ENCODE measurements around the gene PDZD8.
"Not testable (repeated sequence)": the region's sequence is repeated elsewhere in the genome, so short reads cannot be mapped to it uniquely, and the experiment has no call there.

Gene PDZD8

DNA sequence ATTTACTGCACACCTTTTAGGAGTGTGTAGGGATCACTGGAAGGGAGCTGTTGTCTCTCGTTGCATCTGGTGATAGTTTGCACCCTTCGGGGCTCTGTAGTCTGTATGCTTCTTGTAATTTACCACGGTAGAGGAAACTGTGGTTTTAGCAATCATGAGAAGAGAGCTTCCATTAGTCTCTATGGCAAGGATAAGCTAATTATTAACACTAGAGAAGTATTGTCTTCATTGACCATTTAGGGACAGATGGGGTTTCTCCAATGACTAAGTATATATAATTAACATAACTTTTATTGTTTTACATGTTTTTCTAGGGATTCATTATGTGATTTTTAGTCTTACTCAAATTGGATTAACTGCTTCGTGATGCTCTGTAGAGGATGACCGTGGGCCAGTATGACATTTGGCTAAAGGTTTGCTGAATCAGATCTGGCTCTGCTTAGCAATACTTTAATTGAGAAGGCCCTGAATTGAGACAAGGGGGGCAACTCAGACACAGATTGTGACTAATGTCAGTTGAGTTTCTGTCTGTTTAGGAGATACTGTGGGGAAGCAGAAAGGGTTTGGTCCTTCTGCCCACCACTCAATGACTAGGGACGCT is 125.6 kb downstream of the PDZD8 start:
- DNase-seq, result no peak

DNA sequence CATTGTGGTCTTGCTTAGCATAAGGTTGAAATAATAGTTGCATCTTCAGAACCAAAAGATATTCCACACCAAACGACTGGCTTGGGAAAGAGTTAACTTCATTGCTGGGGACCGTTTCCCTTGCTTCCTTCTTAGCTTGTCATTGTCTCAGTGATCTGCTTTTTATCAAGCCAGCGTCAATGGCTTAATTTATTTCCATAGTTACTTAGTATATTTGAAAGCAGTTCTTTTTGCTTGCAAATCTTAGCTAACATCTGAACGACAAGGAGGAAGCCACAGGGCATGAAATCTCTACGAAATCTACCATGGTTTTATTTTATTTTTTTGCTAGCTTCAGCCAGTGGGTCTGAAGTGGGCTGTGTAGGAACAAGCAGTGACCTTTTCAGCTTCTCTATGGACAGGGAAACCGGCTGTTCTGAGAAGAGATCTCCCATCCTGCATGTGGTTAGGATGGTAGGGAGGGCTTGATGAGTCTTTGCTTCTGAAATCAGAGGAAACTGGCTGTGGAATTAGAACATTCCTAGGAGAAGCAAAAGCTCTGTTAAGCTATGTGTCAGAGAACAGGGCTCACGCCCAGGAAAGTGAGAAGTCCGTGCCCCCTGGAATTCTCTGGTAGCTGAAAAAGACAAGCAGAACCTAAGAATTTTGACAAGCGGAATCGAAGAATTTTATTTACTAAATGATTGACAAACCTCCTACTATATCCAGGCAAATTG is 126.3 kb downstream of the PDZD8 start:
- no peak for DNase-seq

DNA sequence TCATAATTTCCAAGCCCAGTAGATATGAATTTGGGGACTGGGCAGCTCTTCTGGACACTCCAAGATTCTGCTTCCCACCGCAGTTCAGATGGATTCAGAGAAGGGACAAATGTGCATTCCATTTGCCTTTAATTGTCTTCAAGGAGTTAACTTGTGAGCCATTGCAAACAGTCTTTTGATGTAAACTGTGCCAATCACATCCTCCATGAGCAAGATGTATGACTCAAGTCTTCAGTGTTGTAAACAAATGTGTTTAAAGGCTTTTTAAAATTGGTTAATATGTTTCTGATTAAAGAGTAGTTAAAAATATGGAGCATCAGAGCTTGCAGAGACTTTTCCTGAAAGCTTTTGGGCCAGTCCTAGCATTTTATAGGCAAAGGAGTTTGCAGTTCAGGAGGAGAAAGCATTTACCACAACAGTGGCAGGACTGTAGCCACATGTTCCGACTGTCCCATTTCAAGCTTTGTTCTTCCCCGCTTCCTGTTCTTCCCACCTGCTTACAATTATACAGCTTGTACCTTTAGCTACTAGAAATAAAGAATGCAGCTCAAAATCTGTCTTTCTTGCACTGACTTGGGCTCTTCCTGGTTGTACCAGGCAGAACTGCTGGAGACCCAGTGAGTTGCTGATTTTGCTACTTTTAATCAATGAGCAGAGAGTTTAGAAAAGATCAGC is 128.1 kb downstream of the PDZD8 start:
- no peak for DNase-seq

DNA sequence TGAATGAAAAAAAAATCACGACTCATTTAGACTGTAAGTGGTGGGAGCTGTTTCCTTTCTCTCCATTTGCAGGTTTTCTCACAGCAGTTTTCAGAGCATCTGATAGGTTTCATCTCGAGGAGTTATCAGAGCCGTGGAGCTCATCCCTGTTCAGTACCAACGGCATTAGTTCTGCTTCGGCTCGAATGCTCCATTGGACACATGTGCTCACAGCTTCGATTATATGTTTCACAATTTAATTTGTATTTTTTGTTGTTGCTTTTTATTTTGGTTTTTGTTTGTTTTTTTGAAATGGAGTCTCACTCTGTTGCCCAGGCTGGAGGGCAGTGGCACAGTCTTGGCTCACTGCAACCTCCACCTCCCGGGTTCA is 132.8 kb downstream of the PDZD8 start:
- no peak for DNase-seq

DNA sequence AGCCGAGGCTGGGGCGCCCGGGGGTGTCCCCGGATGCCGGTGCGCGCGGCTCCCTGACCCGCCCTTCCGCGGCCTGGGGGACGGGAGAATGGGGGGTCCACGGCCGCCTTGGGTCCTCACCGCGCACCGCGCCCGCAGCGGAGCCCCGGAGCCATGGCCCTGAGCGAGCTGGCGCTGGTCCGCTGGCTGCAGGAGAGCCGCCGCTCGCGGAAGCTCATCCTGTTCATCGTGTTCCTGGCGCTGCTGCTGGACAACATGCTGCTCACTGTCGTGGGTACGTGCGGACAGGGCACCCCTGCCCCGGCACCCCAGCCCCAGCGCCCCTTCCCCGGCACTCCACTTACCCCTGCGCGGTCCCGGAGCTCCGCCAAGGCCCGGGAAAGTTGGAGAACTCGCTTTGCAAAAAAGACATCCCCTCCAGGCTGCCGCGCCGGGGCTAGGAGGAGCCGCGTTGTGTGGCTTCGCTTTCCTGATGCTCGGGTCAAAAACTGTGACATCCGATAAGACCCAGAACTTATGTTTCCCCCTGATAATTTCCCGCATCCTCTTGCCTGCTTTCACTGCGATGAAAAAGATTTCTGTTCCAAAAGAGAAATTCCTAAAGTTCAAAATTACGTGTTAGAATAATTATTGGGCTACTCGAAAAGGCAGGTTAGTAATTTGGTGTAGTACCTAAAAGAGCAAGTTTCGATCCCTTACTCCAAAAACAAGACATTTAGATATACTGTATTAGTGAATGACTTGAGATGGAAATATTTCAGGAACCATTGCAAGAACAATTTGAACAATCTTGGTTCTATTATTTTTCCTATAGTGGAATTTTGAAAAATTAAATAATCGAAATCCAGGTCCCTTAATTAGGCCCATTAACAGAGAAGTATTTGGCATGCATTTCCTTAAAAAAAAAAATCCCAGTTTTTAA is 133.4 kb downstream of the PDZD8 start:
- DNase-seq, result no peak

DNA sequence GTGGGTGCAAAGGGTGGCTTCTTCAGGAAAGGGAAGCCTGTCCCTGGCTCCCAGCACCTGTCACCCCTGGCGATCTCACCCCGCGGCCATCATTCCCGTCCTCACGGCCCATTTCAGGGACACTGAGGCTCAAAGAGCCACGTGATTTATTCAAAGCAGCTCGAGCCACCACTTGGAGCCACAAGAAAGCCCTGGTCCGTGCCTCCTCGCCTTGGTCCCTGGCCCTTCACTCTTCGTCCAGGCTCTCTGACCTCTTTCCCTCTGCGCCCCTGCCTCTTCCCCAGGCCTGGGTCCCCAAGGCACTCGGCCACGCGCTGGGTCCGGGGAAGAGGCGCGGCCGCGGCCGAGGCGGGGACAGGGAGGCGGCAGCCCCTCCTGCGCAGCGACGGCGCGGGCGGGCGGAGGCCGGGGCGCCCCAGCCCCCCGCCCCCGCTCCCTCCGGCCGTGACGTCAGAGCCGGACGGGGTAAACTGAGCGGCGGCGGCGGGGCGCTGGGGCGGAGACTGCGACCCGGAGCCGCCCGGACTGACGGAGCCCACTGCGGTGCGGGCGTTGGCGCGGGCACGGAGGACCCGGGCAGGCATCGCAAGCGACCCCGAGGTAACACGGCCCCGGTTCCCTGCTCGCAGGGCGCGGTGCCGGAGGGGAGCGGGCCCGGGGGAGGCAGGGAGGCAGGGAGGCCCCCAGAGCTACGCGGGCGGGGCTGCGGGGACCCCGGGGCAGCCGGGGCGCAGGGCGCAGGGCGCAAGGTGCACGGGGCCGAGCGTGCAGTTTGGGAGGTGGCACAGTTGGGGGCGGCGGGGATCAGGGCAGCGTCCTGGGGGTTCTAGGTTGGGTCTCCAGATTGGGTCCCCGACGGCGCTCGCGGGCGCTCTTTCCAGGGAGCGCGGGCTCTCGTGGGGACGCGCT is 134.4 kb downstream of the PDZD8 start, which contains the start of gene SLC18A2:
Gene SLC18A2, plus strand, starts transcription at position 494 of the 909 bp plus-strand sequence. CDS start 580 bp downstream, outside the sequence.
- no peak for DNase-seq

DNA sequence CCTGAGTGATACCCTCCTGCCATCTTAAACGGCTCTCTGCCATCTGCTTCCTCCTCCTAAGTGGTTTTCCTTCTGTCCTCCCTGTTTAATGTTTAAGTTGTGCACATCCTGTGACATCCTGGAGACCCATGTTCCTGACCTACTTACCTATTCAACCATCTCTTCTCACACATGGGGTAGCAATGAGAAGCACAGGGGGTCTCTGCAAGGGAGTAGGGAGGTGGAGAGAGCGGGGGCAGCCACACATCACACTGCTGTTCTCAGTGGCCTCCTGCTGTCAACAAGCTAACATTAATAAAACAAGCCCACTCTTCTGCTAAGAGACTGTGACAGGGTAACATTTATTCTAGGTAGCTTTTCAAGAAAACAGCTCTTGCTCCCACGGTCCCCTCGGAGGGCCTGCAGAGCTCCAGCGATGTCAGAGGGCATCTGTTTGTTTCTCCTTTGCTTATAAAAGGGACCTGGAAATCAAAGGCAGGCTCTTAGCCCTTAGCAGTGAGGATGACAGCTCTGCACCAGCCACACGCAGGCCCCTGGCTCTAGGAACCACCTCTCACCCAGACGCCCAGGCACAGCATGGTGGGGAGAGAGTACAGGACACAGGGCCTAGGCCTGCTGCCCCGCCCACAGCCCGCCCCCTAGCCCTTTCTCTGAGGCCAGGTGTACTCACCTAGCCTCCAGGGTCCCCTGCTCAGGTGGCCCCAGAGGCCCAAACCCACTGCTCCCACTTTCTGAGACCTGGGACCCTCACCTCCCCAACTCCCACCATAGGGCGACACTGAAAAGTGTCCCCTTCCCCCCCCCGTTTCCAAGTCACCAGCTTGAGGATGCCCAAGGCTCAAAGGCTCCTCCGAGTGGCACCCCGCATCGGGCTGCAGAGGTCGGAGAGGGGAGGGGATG is 135.3 kb downstream of the PDZD8 start:
- DNase-seq, result no peak

DNA sequence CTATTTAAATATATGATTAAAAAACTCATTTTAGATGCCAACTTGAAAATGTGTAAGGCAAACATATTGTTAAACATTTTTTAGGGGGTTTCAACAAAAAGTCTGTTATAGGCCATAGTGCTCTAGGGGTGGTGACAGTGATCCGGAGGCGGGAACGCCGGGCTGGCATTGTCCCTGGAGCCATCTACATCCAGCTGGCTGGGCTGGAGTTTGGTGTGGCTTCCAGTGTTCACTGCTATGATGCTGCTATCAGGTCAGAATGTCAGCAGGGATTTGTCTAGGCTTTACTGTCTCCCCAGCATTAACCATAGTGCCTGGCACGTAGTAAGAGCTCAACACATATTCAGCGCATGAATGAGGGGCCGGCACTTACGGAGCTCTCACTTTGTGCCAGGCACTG is 136.2 kb downstream of the PDZD8 start:
- DNase-seq, result no peak

DNA sequence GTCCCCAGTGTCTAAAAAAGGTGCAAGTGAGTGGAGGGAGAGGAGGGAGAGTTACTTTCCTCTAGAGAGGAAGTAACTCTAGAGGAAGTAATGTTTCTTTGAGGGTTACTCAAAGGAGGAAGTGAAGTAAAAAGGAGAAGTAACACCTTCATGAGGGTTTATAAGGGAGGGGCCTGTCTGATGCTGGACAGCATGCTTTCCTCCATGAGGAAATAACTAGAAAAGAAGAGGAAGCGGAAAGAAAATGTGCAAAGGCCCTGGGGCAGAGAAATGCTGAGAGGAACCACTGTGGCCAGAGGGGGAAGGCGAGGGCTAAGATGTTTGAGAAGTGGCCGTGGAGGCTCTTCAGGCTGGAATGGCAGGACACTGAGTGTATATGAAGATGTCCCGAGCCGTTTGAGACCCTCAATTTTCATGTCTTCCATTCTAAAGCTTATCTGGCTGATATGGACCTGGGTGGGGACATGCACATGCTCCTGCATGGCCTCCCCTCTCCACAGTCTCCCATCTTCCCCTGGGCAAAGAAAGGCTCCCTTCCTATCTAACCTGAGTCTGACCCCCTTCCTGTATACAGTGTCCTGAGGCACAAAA is 137.7 kb downstream of the PDZD8 start:
- DNase-seq, result no peak

DNA sequence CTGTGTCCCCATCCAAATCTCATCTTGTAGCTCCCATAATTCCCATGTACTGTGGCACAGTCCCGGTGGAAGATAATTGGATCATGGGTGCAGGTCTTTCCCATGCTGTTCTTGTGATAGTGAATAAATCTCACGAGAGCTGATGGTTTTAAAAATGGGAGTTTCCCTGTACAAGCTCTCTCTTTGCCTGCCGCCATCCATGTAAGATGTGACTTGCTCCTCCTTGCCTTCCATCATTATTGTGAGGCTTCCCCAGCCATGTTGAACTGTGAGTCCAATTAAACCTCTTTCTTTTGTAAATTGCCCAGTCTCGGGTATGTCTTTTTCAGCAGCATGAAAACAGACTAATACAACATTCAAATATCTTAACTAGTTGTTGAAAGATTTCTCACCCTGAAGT is 145.1 kb downstream of the PDZD8 start:
- not testable (repeated sequence) for DNase-seq

DNA sequence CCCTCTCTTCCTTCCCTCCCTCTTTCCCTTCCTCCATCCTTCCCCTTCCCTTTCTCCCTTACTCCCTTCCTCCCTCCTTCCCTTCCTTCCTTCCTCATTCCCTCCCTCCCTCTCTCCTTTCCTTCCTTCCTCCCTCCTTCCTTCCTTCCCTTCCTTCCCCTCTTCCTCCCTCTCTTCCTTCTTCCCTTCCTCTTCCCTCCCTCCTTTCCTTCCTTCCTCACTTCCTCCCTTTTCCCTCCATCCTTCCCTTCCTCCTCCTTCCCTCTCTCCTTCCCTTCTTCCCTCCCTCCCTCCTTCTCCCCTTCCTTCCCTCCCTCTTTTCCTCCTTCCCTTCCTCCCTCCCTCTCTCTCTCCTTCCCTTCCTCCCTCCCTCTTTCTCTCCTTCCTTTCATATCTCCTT is 147.0 kb downstream of the PDZD8 start:
- no peak for DNase-seq

Measured in DMS 273 treated with DMSO at 0.1 percent for 48 hours (cell line).